NT2/D1 (cell line): Measurements from ENCODE around the gene ZNF22.

Source experiments
- YY1 ChIP-seq: IDR thresholded peaks from 2 replicates; pipeline ENCODE4 v1.6.1; 2011; ENCODE audit not compliant: insufficient read length, insufficient read depth
- ZNF274 ChIP-seq: IDR thresholded peaks from 2 replicates; pipeline ENCODE4 v1.6.1; 2011; ENCODE audit warnings: mild to moderate bottlenecking, low read depth, low read length

- TF ChIP-seq YY1 (no peak), ZNF274 (no peak)
Observed at GRCh38 chr10:44963772-44964633, 36.7 kb upstream of the ZNF22 start.
